ENCODE results near the gene TCF7L1. TPM values are rescaled to one million over a fixed set of nuclear protein-coding genes. Genes with fewer than 3 reads are reported as not detected.

Gene TCF7L1
- polyA plus RNA-seq, 1 donor from 2014 or later: not detected

DNA sequence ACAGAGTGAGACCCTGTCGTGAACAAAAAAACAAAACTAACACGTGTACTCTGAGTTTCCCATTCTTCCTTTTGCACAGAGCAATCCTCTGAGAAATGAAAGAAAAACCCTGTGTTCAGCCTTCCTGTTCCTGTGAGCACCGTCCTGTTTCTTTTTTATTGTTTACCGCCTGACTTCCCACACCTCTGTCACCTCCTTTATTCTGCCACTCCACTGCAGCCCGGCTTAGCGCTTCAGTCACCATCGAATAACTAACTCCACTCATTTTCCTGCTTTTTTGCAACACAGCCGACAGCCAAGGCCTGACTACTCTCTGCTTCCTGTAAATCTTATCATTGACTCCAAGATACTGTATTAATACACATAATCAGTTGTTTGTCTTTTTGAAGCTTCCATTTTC lies 153.7 kb downstream of the TCF7L1 start:
- Histone ChIP-seq H2AFZ (ENCODE audit: low read depth, low read length) (no peak overlapping the region), H4K20me1 (ENCODE audit: insufficient read depth) (no peaks in the 10 kb centered on the region), H3F3A (ENCODE audit: insufficient read depth, low read length, poor library complexity, severe bottlenecking) (no peaks in the 10 kb centered on the region), H3K4me2 (ENCODE audit: low read length) (no peak overlapping the region), H3K36me3 (ENCODE audit: insufficient read depth, low read length) (no peaks in the 10 kb centered on the region), H3K9me3 (ENCODE audit: low read length) (no peaks in the 10 kb centered on the region), H3K4me3 (ENCODE audit: low read length) (no peak overlapping the region), H3K27me3 (ENCODE audit: insufficient read depth, low read depth, low read length) (no peaks in the 10 kb centered on the region), H3K9ac (ENCODE audit: low read length) (no peak overlapping the region), H3K79me2 (replicated peaks; ENCODE audit: insufficient read depth, low read length) (no peaks in the 10 kb centered on the region), H3K27ac (ENCODE audit: low read length) (no peak overlapping the region), H3K9me2 (ENCODE audit: insufficient read depth, low read length) (no peaks in the 10 kb centered on the region)
- TF ChIP-seq EP300 (conservative IDR thresholded peaks at IDR 0.05; ENCODE audit: poor library complexity, severe bottlenecking): no peak
- no peak for TF ChIP-seq MXI1 (conservative IDR thresholded peaks at IDR 0.05; ENCODE audit: poor library complexity, severe bottlenecking)
- TF ChIP-seq, protein P1, sequence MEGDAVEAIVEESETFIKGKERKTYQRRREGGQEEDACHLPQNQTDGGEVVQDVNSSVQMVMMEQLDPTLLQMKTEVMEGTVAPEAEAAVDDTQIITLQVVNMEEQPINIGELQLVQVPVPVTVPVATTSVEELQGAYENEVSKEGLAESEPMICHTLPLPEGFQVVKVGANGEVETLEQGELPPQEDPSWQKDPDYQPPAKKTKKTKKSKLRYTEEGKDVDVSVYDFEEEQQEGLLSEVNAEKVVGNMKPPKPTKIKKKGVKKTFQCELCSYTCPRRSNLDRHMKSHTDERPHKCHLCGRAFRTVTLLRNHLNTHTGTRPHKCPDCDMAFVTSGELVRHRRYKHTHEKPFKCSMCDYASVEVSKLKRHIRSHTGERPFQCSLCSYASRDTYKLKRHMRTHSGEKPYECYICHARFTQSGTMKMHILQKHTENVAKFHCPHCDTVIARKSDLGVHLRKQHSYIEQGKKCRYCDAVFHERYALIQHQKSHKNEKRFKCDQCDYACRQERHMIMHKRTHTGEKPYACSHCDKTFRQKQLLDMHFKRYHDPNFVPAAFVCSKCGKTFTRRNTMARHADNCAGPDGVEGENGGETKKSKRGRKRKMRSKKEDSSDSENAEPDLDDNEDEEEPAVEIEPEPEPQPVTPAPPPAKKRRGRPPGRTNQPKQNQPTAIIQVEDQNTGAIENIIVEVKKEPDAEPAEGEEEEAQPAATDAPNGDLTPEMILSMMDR (IDR thresholded peaks at IDR 0.05; ENCODE audit: poor library complexity, severe bottlenecking): no peak
- no peak for TF ChIP-seq POLR2AphosphoS5 (IDR thresholded peaks at IDR 0.05)
- no peak for TF ChIP-seq RAD21 (conservative IDR thresholded peaks at IDR 0.05)
- TF ChIP-seq TAF1 (IDR thresholded peaks at IDR 0.05; ENCODE audit: low read depth): no peak
- TF ChIP-seq EZH2 (IDR thresholded peaks at IDR 0.05; ENCODE audit: borderline replicate concordance, insufficient read depth, low read length, poor library complexity, severe bottlenecking): no peak
- no peak for TF ChIP-seq SMC3 (conservative IDR thresholded peaks at IDR 0.05; ENCODE audit: poor library complexity)
- TF ChIP-seq, protein P2, sequence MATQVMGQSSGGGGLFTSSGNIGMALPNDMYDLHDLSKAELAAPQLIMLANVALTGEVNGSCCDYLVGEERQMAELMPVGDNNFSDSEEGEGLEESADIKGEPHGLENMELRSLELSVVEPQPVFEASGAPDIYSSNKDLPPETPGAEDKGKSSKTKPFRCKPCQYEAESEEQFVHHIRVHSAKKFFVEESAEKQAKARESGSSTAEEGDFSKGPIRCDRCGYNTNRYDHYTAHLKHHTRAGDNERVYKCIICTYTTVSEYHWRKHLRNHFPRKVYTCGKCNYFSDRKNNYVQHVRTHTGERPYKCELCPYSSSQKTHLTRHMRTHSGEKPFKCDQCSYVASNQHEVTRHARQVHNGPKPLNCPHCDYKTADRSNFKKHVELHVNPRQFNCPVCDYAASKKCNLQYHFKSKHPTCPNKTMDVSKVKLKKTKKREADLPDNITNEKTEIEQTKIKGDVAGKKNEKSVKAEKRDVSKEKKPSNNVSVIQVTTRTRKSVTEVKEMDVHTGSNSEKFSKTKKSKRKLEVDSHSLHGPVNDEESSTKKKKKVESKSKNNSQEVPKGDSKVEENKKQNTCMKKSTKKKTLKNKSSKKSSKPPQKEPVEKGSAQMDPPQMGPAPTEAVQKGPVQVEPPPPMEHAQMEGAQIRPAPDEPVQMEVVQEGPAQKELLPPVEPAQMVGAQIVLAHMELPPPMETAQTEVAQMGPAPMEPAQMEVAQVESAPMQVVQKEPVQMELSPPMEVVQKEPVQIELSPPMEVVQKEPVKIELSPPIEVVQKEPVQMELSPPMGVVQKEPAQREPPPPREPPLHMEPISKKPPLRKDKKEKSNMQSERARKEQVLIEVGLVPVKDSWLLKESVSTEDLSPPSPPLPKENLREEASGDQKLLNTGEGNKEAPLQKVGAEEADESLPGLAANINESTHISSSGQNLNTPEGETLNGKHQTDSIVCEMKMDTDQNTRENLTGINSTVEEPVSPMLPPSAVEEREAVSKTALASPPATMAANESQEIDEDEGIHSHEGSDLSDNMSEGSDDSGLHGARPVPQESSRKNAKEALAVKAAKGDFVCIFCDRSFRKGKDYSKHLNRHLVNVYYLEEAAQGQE (IDR thresholded peaks at IDR 0.05; ENCODE audit: borderline replicate concordance): no peak

DNA sequence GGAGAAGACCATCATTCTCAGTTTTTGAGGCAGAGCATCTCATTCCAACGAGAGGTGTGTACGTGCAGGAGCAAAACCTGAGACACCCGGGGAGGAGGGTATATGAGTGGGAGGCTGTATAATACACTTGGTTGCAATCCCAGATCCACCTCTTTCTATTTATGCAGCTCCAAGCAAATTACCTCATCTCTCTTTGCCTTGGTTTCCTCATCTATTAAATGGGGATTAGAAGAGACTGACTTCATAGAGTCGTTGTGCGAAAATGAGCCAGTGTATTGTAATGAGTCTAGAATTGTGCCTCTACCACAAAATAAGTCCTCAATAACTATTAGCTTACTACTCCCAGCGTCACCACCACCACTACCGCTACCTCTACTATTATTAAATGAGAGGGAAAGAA lies 154.5 kb downstream of the TCF7L1 start:
- no peak for TF ChIP-seq SMC3 (conservative IDR thresholded peaks at IDR 0.05; ENCODE audit: poor library complexity)
- TF ChIP-seq TAF1 (IDR thresholded peaks at IDR 0.05; ENCODE audit: low read depth): no peak
- TF ChIP-seq EZH2 (IDR thresholded peaks at IDR 0.05; ENCODE audit: borderline replicate concordance, insufficient read depth, low read length, poor library complexity, severe bottlenecking): no peak
- TF ChIP-seq, protein P1 (IDR thresholded peaks at IDR 0.05; ENCODE audit: poor library complexity, severe bottlenecking): no peak
- no peak for TF ChIP-seq MXI1 (conservative IDR thresholded peaks at IDR 0.05; ENCODE audit: poor library complexity, severe bottlenecking)
- no peak for TF ChIP-seq EP300 (conservative IDR thresholded peaks at IDR 0.05; ENCODE audit: poor library complexity, severe bottlenecking)
- TF ChIP-seq, protein P2 (IDR thresholded peaks at IDR 0.05; ENCODE audit: borderline replicate concordance): no peak
- no peak for TF ChIP-seq RAD21 (conservative IDR thresholded peaks at IDR 0.05)
- TF ChIP-seq POLR2AphosphoS5 (IDR thresholded peaks at IDR 0.05): no peak
- Histone ChIP-seq H3K9me2 (ENCODE audit: insufficient read depth, low read length) (no peaks in the 10 kb centered on the region), H3K4me2 (ENCODE audit: low read length) (no peak overlapping the region), H3K4me3 (ENCODE audit: low read length) (no peak overlapping the region), H3K36me3 (ENCODE audit: insufficient read depth, low read length) (no peaks in the 10 kb centered on the region), H3K27ac (ENCODE audit: low read length) (no peak overlapping the region), H4K20me1 (ENCODE audit: insufficient read depth) (no peaks in the 10 kb centered on the region), H3K27me3 (ENCODE audit: insufficient read depth, low read depth, low read length) (no peaks in the 10 kb centered on the region), H3K9ac (ENCODE audit: low read length) (no peak overlapping the region), H3K9me3 (ENCODE audit: low read length) (no peaks in the 10 kb centered on the region), H3F3A (ENCODE audit: insufficient read depth, low read length, poor library complexity, severe bottlenecking) (no peaks in the 10 kb centered on the region), H3K79me2 (replicated peaks; ENCODE audit: insufficient read depth, low read length) (no peaks in the 10 kb centered on the region), H2AFZ (ENCODE audit: low read depth, low read length) (no peak overlapping the region)
